K562 (cell line): ENCODE data around the gene CSNK1D. TPM values are rescaled to one million over a fixed set of nuclear protein-coding genes. Genes with fewer than 3 reads are reported as not detected.

ENCODE experiments used
- CBX3 ChIP-seq, 2 experiments: IDR thresholded peaks; 1 replicate in 1 of 2; 2 replicates in 1 of 2; pipeline ENCODE4 v1.6.1; 2012; ENCODE audit warnings: inconsistent platforms in 2 of 2, low read length in 2 of 2, borderline replicate concordance in 1 of 2, control low read depth in 1 of 2
- CREB1 ChIP-seq, 2 experiments: sonication (generic) in 1 of 2; formaldehyde crosslinking in 1 of 2; IDR thresholded peaks; 2 replicates each; pipeline versions ENCODE4 v1.6.1 to v1.8.0; 2012 to 2022; ENCODE audit warnings: inconsistent platforms in 1 of 2, mild to moderate bottlenecking in 1 of 2, missing genetic modification reagents in 1 of 2, moderate library complexity in 1 of 2
- CREBBP ChIP-seq: IDR thresholded peaks from one replicate; pipeline ENCODE4 v1.6.1; 2012; ENCODE audit warnings: low read depth, mild to moderate bottlenecking, control low read depth, inconsistent platforms, low read length
- CUX1 ChIP-seq: fragments of 200-800 bp; sonication (Bioruptor generic); IDR thresholded peaks from 2 replicates; pipeline ENCODE4 v1.6.1; 2016; ENCODE audit warnings: missing genetic modification characterization, missing compliant biosample characterization
- CXXC5 ChIP-seq: fragments of 250-450 bp; sonication (Bioruptor Pico); IDR thresholded peaks from 2 replicates; pipeline ENCODE4 v1.8.0; 2022; ENCODE audit warnings: inconsistent platforms, mild to moderate bottlenecking, moderate library complexity
- FOXM1 ChIP-seq, 2 experiments: fragments of 450-650 bp in 1 of 2; sonication (generic) in 1 of 2; formaldehyde crosslinking in 1 of 2; IDR thresholded peaks; 2 replicates each; pipeline versions ENCODE4 v1.6.1 to v1.9.0; 2017 to 2022; ENCODE audit warnings: low read depth in 2 of 2, mild to moderate bottlenecking in 2 of 2, missing genetic modification reagents in 1 of 2, moderate library complexity in 1 of 2
- HCFC1 ChIP-seq: IDR thresholded peaks from 2 replicates; pipeline ENCODE4 v1.6.1; 2012; ENCODE audit warnings: low read depth, low read length, improper control_type of control experiment
- MYBL2 ChIP-seq, 2 experiments: fragments of 450-650 bp in 1 of 2; sonication (generic) in 1 of 2; formaldehyde crosslinking in 1 of 2; IDR thresholded peaks; 2 replicates each; pipeline versions ENCODE4 v1.6.1 to v1.8.1; 2017 to 2022; ENCODE audit warnings: borderline replicate concordance in 1 of 2, inconsistent platforms in 1 of 2, low read depth in 1 of 2, mild to moderate bottlenecking in 1 of 2, missing genetic modification reagents in 1 of 2, moderate library complexity in 1 of 2
- POLR2B ChIP-seq: fragments of 450-650 bp; IDR thresholded peaks from 2 replicates; pipeline ENCODE4 v1.6.1; 2018; ENCODE audit warnings: low read depth; ENCODE audit not compliant: partially characterized antibody
- TCFL5 ChIP-seq: fragments of 250-450 bp; sonication (Bioruptor Pico); conservative IDR thresholded peaks from 2 replicates; pipeline ENCODE4 v1.6.1; 2021; ENCODE audit warnings: mild to moderate bottlenecking, moderate library complexity, matching md5 sums
- ZBTB8A ChIP-seq: fragments of 450-650 bp; IDR thresholded peaks from 2 replicates; pipeline ENCODE4 v1.6.1; 2018; ENCODE audit warnings: mild to moderate bottlenecking, moderate library complexity; ENCODE audit not compliant: partially characterized antibody
- ZNF551 ChIP-seq: fragments of 250-450 bp; sonication (Bioruptor Pico); IDR thresholded peaks from 2 replicates; pipeline ENCODE4 v1.5.0; 2021; ENCODE audit warnings: mild to moderate bottlenecking, moderate library complexity
- ZNF707 ChIP-seq: fragments of 250-450 bp; sonication (Bioruptor Pico); conservative IDR thresholded peaks from 2 replicates; pipeline ENCODE4 v1.8.0; 2022; ENCODE audit warnings: inconsistent platforms, mild to moderate bottlenecking, moderate library complexity
- ZNF76 ChIP-seq: fragments of 250-450 bp; sonication (Bioruptor Pico); IDR thresholded peaks from 2 replicates; pipeline ENCODE4 v1.4.0; 2020; ENCODE audit warnings: mild to moderate bottlenecking, moderate library complexity, borderline replicate concordance
- polyA plus RNA-seq, 8 experiments: library from polyadenylated mRNA; depleted of rRNA in 4 of 8; stranded (reverse) in 5 of 8; unstranded in 3 of 8; fragments of >200 nt; fragmentation: Nextera tagmentation in 2 of 8; fragmentation: Illumina TruSeq in 1 of 8; extraction: Ambion mirVana in 2 of 8; extraction: Trizol in 1 of 8; gene quantifications; 2 replicates each; pipeline versions ENCODE4 v1.2.1 to v1.2.3, GENCODE V29; 2011 to 2014; ENCODE audit warnings: inconsistent platforms in 1 of 8, missing spikeins in 1 of 8
- total RNA-seq, 7 experiments: library from RNA; depleted of rRNA in 6 of 7; stranded (reverse); fragments of >200 nt in 6 of 7; fragmentation: Illumina TruSeq in 2 of 7; extraction: Trizol in 2 of 7; gene quantifications; 2 replicates each; pipeline versions ENCODE4 v1.2.1 to v1.2.3, GENCODE V29; 2011 to 2021; ENCODE audit warnings: low replicate concordance in 1 of 7
- TF ChIP-seq, protein P1 (sequence below), 2 experiments: fragments of 150-350 bp in 1 of 2; IDR thresholded peaks; 2 replicates each; pipeline ENCODE4 v1.6.1; 2012 to 2016; ENCODE audit warnings: low read depth in 2 of 2, low read length in 2 of 2, mild to moderate bottlenecking in 1 of 2, moderate library complexity in 1 of 2

CSNK1D gene
- total and polyA plus RNA-seq, 9 of the 15 experiments (the other 6 are each of a cell fraction or from before 2014, with no cell fraction given): 6.5 to 133 (median 41.3) TPM

- TF ChIP-seq, protein P1, sequence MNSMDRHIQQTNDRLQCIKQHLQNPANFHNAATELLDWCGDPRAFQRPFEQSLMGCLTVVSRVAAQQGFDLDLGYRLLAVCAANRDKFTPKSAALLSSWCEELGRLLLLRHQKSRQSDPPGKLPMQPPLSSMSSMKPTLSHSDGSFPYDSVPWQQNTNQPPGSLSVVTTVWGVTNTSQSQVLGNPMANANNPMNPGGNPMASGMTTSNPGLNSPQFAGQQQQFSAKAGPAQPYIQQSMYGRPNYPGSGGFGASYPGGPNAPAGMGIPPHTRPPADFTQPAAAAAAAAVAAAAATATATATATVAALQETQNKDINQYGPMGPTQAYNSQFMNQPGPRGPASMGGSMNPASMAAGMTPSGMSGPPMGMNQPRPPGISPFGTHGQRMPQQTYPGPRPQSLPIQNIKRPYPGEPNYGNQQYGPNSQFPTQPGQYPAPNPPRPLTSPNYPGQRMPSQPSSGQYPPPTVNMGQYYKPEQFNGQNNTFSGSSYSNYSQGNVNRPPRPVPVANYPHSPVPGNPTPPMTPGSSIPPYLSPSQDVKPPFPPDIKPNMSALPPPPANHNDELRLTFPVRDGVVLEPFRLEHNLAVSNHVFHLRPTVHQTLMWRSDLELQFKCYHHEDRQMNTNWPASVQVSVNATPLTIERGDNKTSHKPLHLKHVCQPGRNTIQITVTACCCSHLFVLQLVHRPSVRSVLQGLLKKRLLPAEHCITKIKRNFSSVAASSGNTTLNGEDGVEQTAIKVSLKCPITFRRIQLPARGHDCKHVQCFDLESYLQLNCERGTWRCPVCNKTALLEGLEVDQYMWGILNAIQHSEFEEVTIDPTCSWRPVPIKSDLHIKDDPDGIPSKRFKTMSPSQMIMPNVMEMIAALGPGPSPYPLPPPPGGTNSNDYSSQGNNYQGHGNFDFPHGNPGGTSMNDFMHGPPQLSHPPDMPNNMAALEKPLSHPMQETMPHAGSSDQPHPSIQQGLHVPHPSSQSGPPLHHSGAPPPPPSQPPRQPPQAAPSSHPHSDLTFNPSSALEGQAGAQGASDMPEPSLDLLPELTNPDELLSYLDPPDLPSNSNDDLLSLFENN (IDR thresholded peaks at IDR 0.05; ENCODE audit: low read depth in 2 of 2, low read length in 2 of 2): no peak
- no peak for TF ChIP-seq ZNF551
- TF ChIP-seq MYBL2 (IDR thresholded peaks at IDR 0.05; ENCODE audit: low read depth): no peak
- TF ChIP-seq MYBL2 (CRISPR knock-in tag; IDR thresholded peaks at IDR 0.05; ENCODE audit: borderline replicate concordance): no peak
- TF ChIP-seq ZNF76 (CRISPR knock-in tag): no peak
- peak; percentile 44 for TF ChIP-seq POLR2B
- TF ChIP-seq ZBTB8A: no peak
- no peak for TF ChIP-seq TCFL5 (CRISPR knock-in tag)
- TF ChIP-seq CUX1 (CRISPR knock-in tag): no peak
- TF ChIP-seq ZNF707 (CRISPR knock-in tag): no peak
- TF ChIP-seq CXXC5: peak; percentile 88
- no peak for TF ChIP-seq FOXM1 (IDR thresholded peaks at IDR 0.05; ENCODE audit: low read depth)
- TF ChIP-seq FOXM1 (CRISPR knock-in tag; IDR thresholded peaks at IDR 0.05; ENCODE audit: low read depth): peak; percentile 48; the same call in 1 of the 2 replicates
- TF ChIP-seq HCFC1: peak; percentile 55
- TF ChIP-seq CBX3 (IDR thresholded peaks at IDR 0.05; ENCODE audit: borderline replicate concordance in 1 of 2, low read length in 2 of 2): peak in 1 of 2 experiments; percentile 66; a peak in 1 of 3 replicates
- TF ChIP-seq CREB1 (IDR thresholded peaks at IDR 0.05): no peak
- peak; percentile 55; the same call in 1 of the 2 replicates for TF ChIP-seq CREB1 (CRISPR knock-in tag; IDR thresholded peaks at IDR 0.05)
- TF ChIP-seq CREBBP: no peak
These were observed 14.6 kb upstream of the CSNK1D start (continued) for GRCh38 chr17:82287868-82288801.
